Caco-2 (cell line): ENCODE data around the gene TMUB2. TPM values are rescaled to one million over a fixed set of nuclear protein-coding genes. Genes with fewer than 3 reads are reported as not detected.

Experiments used
- BruUV-seq: library from RNA; stranded (reverse); fragments of 400-500 nt; replicated peaks from 2 replicates; lab custom pipeline; 2021; lab: Mats Ljungman, UMichigan
- CTCF ChIA-PET: fragments of 300-600 bp; sonication (Branson Sonifier 250); formaldehyde crosslinking; loops from one replicate; lab custom pipeline; 2022; ENCODE audit warnings: antibody characterized with exemption; lab: Charles Lee
- POLR2A ChIA-PET: fragments of 300-600 bp; sonication (Branson Sonifier 250); formaldehyde crosslinking; loops from one replicate; lab custom pipeline; 2022; ENCODE audit warnings: antibody characterized with exemption; lab: Charles Lee
- DNase-seq, 2 experiments: peaks; one replicate each; pipeline versions ENCODE4 v3.0.0 to v3.0.0-alpha.2; 2020 to 2022
- H3K27me3 ChIP-seq: replicated peaks from 2 replicates; pipeline ENCODE4 v1.6.0; 2011; ENCODE audit warnings: low read length; ENCODE audit not compliant: control insufficient read depth, insufficient read depth
- H3K36me3 ChIP-seq: 2 replicates; pipeline ENCODE4 v1.5.1; 2011; ENCODE audit warnings: low read length; ENCODE audit not compliant: control insufficient read depth, insufficient read depth
- H3K4me1 ChIP-seq: fragments of 250-450 bp; sonication (Bioruptor Pico); 2 replicates; pipeline ENCODE4 v1.5.1; 2020; ENCODE audit warnings: mild to moderate bottlenecking
- H3K4me3 ChIP-seq: 2 replicates; pipeline ENCODE4 v1.5.1; 2011; ENCODE audit warnings: low read depth, mild to moderate bottlenecking, control low read depth, low read length
- H3K9me3 ChIP-seq: fragments of 250-450 bp; sonication (Bioruptor Pico); 2 replicates; pipeline ENCODE4 v1.5.1; 2020; ENCODE audit warnings: mild to moderate bottlenecking, moderate library complexity
- H3K27ac Mint-ChIP-seq: one replicate; pipeline ENCODE4 v1.8.0; 2022; ENCODE audit warnings: mixed read lengths; ENCODE audit not compliant: unreplicated experiment
- H3K27me3 Mint-ChIP-seq: one replicate; pipeline ENCODE4 v1.8.0; 2022; ENCODE audit warnings: mixed read lengths; ENCODE audit not compliant: insufficient read depth, unreplicated experiment
- H3K36me3 Mint-ChIP-seq: one replicate; pipeline ENCODE4 v1.8.0; 2022; ENCODE audit warnings: mild to moderate bottlenecking, mixed read lengths; ENCODE audit not compliant: insufficient read depth, unreplicated experiment
- H3K4me1 Mint-ChIP-seq: one replicate; pipeline ENCODE4 v1.8.0; 2022; ENCODE audit warnings: low read depth, mixed read lengths; ENCODE audit not compliant: unreplicated experiment
- H3K4me3 Mint-ChIP-seq: one replicate; pipeline ENCODE4 v1.8.0; 2022; ENCODE audit warnings: mild to moderate bottlenecking, moderate library complexity, mixed read lengths; ENCODE audit not compliant: unreplicated experiment
- H3K9me3 Mint-ChIP-seq: one replicate; pipeline ENCODE4 v1.8.0; 2022; ENCODE audit warnings: mixed read lengths; ENCODE audit not compliant: unreplicated experiment
- CTCF ChIP-seq, 2 experiments: fragments of 200-600 bp in 1 of 2; IDR thresholded peaks; 1 replicate in 1 of 2; 2 replicates in 1 of 2; pipeline versions ENCODE4 v1.5.1 to v1.8.0; 2011 to 2022; ENCODE audit warnings: antibody characterized with exemption in 1 of 2, control low read depth in 1 of 2, inconsistent platforms in 1 of 2, low read depth in 1 of 2, low read length in 1 of 2, mild to moderate bottlenecking in 1 of 2, moderate library complexity in 1 of 2; ENCODE audit not compliant: insufficient read depth in 1 of 2, severe bottlenecking in 1 of 2, unreplicated experiment in 1 of 2
- intact Hi-C: fragments of 100-400 bp; cut with micrococcal nuclease; formaldehyde crosslinking; loops from one replicate; pipeline ENCODE4 v1.10.0; 2022; ENCODE audit not compliant: unreplicated experiment
- total RNA-seq: library from RNA; stranded (reverse); gene quantifications from 2 replicates; pipeline ENCODE4 v1.2.3, GENCODE V29; 2022

The TMUB2 gene
- total RNA-seq, 1 experiment from 2014 or later: 28.4 TPM

GRCh38 chr17:44221084-44221861 is 34.5 kb downstream of the TMUB2 start:
- CTCF ChIA-PET: interaction anchor here (0.6 to 1.9 kb wide), 9 partner anchors 12 to 653 kb away, joined by 3 to 13 read pairs (median 5); no protein-coding TSS in a partner anchor
- BruUV-seq: TSS peak; percentile 18
- H3K9me3 Mint-ChIP-seq: no peaks in the 10 kb centered on the region
- intact Hi-C loops: loop anchor here (5.0 kb wide), 1 partner anchor 86 kb away; the partner anchor contains the start of gene RUNDC3A
- no peaks in the 10 kb centered on the region for H3K27me3 Mint-ChIP-seq
- H3K36me3 Mint-ChIP-seq: peaks cover 28% of the 10 kb centered on the region
- peak overlapping the region; percentile 97 for H3K4me3 Mint-ChIP-seq
- peak overlapping the region; percentile 98 for H3K4me3 ChIP-seq
- TF ChIP-seq CTCF (IDR thresholded peaks at IDR 0.05; ENCODE audit: insufficient read depth in 1 of 2, low read depth in 1 of 2, low read length in 1 of 2, severe bottlenecking in 1 of 2, unreplicated experiment in 1 of 2): no peak
- H3K4me1 Mint-ChIP-seq: peaks cover 7% of the 10 kb centered on the region
- H3K9me3 ChIP-seq: no peaks in the 10 kb centered on the region
- H3K27me3 ChIP-seq: no peaks in the 10 kb centered on the region
- peak overlapping the region; percentile 69 for H3K27ac Mint-ChIP-seq
- DNase-seq: peak; percentile 76 to 77
- H3K36me3 ChIP-seq: no peaks in the 10 kb centered on the region
- POLR2A ChIA-PET: interaction anchor here (0.6 to 2.6 kb wide), 10 partner anchors 21 to 854 kb away, joined by 3 to 9 read pairs (median 5); partner anchors contain the start of genes ATXN7L3, RUNDC3A and TMUB2
- peaks cover 9% of the 10 kb centered on the region for H3K4me1 ChIP-seq

- TF ChIP-seq CTCF (IDR thresholded peaks at IDR 0.05; ENCODE audit: insufficient read depth in 1 of 2, low read depth in 1 of 2, low read length in 1 of 2, severe bottlenecking in 1 of 2, unreplicated experiment in 1 of 2): no peak
- H3K27ac Mint-ChIP-seq: peak overlapping the region; percentile 69
- intact Hi-C loops: loop anchor here (5.0 kb wide), 1 partner anchor 86 kb away; the partner anchor contains the start of gene RUNDC3A
- peaks cover 23% of the 10 kb centered on the region for H3K36me3 Mint-ChIP-seq
- peak in 1 of 2 experiments; percentile 35 for DNase-seq
- H3K4me1 Mint-ChIP-seq: peaks cover 7% of the 10 kb centered on the region
- ChIA-PET POLR2A (interaction anchor here (0.6 to 1.3 kb wide), 6 partner anchors 22 to 854 kb away, joined by 3 to 8 read pairs (median 5); partner anchors contain the start of genes ATXN7L3 and RUNDC3A), CTCF (interaction anchor here (0.6 to 1.9 kb wide), 9 partner anchors 12 to 653 kb away, joined by 3 to 13 read pairs (median 5); no protein-coding TSS in a partner anchor)
- peak overlapping the region; percentile 97 for H3K4me3 Mint-ChIP-seq
- Histone ChIP-seq H3K4me3 (peak overlapping the region; percentile 98), H3K4me1 (peaks cover 9% of the 10 kb centered on the region), H3K9me3 (no peaks in the 10 kb centered on the region), H3K27me3 (no peaks in the 10 kb centered on the region), H3K36me3 (no peaks in the 10 kb centered on the region)
- BruUV-seq: no TSS peak
- H3K27me3 Mint-ChIP-seq: no peaks in the 10 kb centered on the region
- no peaks in the 10 kb centered on the region for H3K9me3 Mint-ChIP-seq
Observed at GRCh38 chr17:44221862-44222111, 35.0 kb downstream of the TMUB2 start.

GRCh38 chr17:44222112-44222869 is 35.5 kb downstream of the TMUB2 start:
- ChIA-PET POLR2A (interaction anchor here (0.7 to 1.3 kb wide), 4 partner anchors 23 to 105 kb away, joined by 3 to 8 read pairs (median 5); partner anchors contain the start of genes ATXN7L3 and RUNDC3A), CTCF (interaction anchor here (0.6 to 1.9 kb wide), 7 partner anchors 13 to 652 kb away, joined by 3 to 7 read pairs (median 5); no protein-coding TSS in a partner anchor)
- H3K36me3 Mint-ChIP-seq: peaks cover 21% of the 10 kb centered on the region
- H3K9me3 Mint-ChIP-seq: no peaks in the 10 kb centered on the region
- peaks cover 7% of the 10 kb centered on the region for H3K4me1 Mint-ChIP-seq
- peak; percentile 70 to 75 for DNase-seq
- Histone ChIP-seq H3K4me1 (peaks cover 9% of the 10 kb centered on the region), H3K27me3 (no peaks in the 10 kb centered on the region), H3K36me3 (no peaks in the 10 kb centered on the region), H3K4me3 (peak overlapping the region; percentile 98), H3K9me3 (no peaks in the 10 kb centered on the region)
- H3K4me3 Mint-ChIP-seq: peak overlapping the region; percentile 97
- peak overlapping the region; percentile 69 for H3K27ac Mint-ChIP-seq
- H3K27me3 Mint-ChIP-seq: no peaks in the 10 kb centered on the region
- intact Hi-C loops: loop anchor here (5.0 kb wide), 1 partner anchor 85 kb away; the partner anchor contains the start of gene RUNDC3A
- BruUV-seq: no TSS peak
- peak; percentile 8 to 24 for TF ChIP-seq CTCF (IDR thresholded peaks at IDR 0.05; ENCODE audit: insufficient read depth in 1 of 2, low read depth in 1 of 2, low read length in 1 of 2, severe bottlenecking in 1 of 2, unreplicated experiment in 1 of 2)
